DLD1 (cell line): ENCODE measurements around the gene CAB39.

ENCODE experiments used
- in situ Hi-C: cut with HindIII; loops from 2 replicates; pipeline ENCODE4 v1.10.0; 2017; ENCODE audit warnings: low sequenced_read_pairs

CAB39 gene

DNA sequence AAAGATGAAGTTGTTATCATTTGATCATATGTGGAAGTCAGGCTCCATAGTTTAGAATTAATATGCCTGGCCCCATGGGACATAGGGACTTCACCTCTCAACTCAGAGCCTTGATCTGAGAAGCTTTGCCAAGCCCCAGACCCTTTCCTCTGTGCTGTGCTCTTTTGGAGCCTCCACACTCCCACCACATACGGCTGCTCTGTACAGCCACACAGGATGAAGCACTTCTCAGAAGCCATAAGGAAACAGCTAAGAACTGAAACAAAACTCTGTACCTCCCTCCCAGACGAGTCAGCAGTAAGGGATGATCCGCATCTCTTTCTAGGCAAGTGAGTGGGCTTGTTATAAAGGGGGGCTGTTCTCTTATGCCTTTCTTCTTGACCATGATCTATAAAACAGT is 66.5 kb downstream of the CAB39 start:
- in situ Hi-C loops, result no loop called here

DNA sequence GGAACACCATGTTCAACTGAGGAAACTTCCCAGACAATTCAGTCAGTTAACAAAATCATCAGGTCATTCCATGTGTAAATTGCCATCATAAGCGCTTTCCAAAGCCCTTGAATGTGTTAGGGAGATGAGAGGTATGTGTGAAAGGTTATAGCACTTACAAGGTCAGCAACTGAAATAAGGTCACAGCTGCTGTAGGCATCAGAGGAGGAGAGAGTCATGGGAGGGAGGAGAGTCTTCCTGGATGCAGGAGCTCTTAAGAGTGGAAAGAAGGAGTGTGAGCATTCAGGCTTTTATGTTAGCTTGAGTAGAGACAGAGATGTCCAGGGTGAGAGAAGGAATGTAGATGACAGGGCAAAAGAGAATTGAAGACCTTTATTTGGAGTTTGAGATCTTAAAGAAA is 67.0 kb downstream of the CAB39 start:
- in situ Hi-C loops, result no loop called here

DNA sequence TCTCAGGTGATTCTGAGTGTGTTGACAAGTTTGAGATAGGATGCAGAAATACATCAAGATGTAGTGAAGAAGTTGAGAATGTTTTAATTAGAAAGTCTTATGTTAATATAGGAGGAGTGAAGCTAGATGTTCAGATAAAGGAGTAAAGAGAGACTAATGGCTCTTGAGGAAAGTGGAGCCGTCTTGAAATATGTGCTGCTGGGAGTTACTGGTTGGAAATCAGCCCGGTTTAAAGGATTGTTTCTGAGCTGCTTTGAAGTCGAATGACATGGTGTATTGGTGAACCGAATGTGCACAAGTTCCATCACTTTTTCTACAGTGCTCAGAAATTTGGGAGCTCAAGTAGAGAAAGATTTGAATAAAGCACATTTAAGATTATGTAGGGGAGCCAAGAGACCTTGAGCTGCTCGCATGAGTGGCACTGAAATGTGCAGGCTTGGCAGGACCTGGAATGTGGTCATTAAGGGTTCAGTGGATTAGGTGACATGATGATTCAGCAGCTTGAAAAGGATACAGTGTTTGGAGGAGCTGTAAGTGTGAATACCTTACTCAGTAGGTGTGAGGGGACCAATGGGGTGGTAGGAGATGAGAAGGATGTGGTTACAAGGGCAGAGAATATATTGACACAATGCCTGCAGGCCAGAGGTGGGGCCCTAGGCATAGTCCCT is 68.6 kb downstream of the CAB39 start:
- in situ Hi-C loops, result no loop called here

DNA sequence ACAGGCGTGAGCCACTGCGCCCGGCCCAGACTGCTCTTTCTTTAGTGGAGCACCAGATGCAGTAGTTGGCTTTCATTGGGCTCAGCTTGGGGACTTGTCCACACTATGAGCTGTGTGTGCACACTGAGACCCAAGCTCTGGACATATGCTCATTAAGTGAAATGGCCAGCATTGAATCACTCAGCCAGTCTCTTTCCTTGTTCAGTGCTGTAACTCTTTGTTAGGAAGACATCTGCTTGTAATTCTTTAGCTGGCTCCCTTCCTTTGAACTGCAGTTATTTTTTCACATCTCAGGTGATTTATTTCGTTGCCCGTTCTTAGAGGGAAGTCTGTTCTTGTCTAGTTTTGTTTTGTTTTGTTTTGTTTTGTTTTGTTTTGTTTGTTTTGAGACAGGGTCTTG is 70.5 kb downstream of the CAB39 start:
- in situ Hi-C loops, result no loop called here

DNA sequence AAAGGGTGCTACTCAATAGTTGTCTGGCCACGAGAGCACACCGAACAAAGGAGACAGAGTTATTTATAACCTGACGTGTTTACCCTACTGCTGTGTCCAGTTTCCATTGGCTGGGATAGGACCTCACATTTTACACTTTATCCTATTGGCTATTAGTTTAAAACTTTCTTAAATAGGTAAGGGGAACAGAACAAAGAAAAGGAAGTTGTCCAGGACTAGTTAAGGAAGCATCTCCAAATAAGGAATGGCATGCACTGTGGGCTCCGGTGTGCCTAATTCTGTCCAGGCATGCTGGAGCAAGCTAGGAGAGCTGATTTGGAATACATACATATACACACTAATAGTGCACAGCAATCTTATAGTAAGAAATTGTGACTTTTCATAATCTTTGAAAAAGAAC is 72.2 kb downstream of the CAB39 start:
- in situ Hi-C loops, result no loop called here

DNA sequence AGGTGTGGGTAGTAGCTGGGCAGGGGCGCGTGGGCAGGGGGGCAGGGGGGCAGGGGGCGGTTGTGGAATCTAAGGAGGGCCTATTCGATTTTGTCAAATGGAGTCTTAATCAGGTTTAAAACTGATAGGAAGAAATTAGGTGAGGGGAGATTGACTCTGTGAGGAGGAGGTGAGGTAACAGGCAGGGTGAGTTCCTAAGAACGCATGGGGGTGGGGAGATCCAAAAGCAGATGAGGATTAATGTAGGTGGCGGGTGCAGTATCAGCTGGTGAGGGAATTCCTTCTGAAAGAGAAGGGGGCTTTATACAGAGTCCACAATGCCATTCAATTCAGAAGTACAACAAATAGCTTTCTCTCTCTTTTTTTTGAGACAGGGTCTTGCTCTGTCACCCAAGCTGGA is 72.7 kb downstream of the CAB39 start:
- in situ Hi-C loops, result no loop called here

DNA sequence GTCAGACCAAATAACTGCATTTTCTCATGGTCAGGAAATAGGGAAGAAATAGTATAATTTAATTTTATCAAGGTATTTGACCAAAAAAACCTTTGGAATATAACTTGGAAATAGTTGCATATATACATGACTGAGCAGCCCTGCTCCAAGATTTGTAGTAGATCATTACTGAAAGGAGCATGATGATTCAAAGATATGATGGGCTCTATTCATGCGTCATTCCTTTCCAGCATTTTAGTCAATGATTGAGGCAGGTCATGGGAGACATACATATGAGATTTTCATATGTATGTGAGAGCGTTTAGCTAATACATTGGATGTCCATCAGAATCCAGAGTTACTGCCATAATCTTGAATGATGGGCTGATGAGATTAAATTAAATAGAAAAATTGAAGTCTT is 74.5 kb downstream of the CAB39 start:
- in situ Hi-C loops, result no loop called here

DNA sequence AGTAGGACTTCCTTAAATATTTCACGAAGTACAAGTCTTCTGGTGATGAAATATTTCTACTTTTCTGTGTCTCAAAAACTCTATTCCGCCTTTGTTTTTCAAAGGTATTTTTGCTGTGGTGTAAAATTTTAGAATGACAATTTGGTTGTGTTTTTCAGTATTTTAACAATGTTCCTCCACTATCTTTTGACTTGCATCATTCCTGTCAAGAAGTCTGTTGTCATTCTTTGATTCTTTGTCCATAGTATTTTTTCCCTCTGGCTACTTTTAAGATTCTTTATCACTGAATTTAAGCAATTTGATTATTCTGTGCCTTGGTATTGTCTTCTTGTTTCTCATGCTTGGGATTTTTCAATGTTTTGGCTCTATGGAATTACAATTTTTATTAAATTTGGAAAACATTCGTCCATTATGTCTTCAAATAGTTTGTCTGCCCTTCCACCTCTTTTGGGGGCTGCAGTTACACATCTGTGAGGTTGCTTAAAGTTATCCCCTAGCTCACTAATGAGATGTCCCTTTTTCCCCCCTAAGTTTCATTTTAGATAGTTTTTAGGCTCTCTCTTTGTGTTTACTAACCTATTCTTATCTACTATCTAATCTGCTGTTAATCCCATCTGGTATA is 76.0 kb downstream of the CAB39 start:
- in situ Hi-C loops, result no loop called here

DNA sequence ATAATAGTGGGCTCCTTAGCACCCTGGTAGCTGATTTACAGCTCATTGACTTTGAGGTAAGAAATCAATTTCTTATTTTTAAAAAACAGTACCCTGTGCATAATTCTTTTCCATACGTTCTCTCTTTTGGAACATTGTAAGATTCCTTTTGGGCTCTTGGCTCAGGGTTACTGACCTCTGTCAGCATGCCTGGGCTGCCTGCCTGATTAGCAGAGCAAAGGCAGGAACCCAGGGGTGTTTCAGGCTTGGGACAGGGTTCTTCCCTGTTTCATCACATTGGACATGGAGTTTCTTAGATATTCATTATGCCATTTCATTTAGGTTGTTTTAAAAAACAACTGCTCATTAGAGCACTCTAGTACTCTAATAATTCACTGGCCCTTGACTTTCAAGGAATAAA is 78.3 kb downstream of the CAB39 start:
- in situ Hi-C loops, result no loop called here

DNA sequence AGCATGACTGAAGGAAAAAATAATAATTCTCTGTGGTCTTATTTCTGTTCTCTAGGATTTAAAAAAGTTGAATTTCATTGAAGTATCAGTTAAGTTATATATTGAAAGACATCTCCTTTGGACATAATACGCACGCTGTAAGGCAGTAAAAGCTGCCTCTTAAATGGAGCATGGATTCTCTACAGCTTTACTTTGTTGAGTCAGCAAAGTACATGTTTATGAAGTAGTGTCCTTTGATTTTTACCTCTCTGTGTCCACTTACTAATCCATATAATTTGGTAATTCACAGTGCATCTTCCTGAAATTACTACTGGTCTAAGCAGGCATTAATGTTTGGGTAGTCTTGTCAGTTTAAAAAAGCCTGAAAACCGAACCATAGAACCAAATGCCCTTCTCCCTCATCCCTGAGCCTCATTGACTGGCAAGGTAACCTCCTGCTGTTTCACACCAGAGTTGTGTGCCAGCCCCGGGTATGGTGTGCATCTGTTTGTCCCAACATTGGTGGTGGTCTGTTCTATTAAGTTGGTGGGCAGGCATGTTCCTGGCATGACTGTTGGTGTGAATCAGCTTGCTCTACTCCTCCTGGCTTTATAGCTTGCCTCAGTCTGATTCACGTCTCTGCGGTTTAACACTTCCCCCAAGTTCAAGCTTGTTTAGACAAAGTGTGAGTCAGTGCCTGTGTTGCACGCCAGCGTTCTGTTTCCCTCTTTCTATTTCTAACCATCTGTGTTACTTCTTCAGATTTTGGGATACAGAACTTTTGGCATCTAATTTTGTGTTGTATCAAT is 81.1 kb downstream of the CAB39 start:
- in situ Hi-C loops, result no loop called here

DNA sequence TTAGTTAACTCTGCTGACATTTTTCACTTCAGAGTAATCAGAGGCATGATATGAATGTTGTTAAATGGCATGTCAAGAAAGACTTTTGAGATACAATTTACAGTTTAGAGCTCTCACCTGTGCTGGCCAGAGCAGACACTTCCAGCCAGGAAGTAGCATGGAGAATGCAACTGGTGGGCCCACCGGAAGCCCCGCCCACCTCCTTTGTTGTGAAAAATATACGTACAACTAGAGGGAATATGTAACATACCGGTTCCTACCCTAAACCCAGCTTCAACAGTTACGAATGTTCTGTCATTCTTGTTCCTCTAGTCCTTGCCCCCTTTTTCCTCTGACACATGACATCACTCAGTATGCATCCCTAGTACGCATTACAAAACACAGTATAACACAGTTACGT is 81.9 kb downstream of the CAB39 start:
- in situ Hi-C loops, result no loop called here

DNA sequence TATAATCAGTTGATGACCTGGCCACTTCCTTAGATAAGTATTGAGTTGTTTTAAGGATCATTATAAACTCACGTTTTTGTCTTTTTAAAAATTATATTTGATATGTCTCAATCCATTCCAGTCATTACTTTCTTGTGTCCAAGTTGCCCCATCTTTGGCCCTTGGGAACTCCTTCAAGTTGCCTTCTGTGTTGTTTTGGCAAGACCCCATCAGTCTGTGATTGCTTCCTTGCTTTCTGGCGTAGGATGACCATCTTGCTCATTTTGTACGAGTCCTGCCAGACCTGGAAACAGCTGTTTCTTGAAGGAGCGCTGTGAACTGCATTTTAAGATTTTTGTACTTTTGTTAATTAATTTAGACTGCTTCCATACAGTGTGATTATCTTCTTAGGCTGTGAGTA is 83.2 kb downstream of the CAB39 start:
- in situ Hi-C loops, result no loop called here

DNA sequence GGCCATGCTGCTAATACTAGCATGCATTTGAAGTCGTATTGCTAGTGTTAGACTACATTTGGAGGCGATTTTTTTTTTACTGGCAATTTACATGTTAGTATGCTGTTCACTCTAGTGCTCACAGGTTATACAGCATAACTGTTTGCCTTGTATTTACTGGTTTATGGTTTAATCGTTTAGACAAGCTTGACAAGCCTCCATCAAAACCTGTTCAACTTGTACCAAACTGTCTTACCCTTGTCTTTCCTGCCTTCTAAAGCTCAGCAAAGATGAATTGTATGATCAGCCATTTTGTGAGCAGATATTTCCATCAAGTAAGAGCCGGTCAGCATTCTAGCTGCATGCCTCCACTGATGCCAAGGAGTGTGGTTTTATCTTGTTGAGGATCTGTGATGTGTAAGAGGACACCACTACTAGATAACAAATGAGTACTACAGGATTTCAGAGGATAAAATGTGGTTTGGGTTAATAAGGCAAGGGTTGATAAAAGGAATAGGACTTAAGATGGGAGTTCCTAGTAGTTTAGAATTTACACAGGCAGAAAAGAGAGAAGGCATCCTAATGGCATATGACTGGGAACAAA is 83.7 kb downstream of the CAB39 start:
- in situ Hi-C loops, result no loop called here

DNA sequence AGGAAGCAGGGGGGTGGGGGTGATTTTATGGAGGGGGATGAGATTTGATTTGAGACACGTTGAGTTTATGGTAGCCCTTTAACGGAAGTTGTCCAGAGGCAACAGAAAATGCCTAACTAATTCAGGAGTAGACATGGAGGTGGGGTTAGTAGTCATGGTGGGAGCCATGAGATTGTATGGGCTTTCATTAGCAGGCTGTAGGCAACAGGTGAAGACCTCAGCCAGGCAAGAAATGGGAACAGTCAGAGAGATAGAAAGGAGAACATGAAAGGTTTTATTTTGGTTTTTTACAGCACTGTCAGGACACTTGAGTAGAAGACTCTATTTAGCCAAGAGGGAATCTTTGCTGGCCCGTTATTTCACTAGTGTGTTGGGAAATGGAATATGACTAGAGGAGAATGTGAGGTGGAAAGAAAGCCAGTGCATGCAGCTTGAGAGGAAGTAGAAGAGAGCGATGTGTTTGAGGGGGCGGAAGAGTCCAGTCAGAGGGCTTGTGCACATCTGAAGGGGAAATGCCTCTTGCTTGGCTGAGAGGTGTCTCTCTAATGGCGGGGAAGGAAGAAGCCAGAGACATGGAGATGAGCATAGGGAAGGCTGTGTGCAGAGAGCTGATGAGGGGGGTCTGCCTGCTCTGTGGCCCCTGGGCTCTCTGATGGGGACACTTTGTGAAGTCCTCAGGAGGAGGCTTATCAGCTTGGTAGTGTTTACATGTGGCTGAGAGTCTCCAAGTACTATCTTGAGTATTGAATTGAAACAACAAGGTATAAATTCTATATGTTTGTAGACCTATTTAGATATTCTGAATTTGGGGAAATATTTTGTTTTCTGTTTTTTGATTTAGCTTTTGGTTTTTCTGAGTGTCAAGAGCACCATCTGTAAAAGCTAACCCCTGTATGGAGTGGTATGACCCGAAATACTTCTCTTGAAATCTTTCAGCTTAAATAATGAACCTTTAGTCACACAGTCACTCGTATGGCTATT is 85.2 kb downstream of the CAB39 start:
- in situ Hi-C loops, result no loop called here

DNA sequence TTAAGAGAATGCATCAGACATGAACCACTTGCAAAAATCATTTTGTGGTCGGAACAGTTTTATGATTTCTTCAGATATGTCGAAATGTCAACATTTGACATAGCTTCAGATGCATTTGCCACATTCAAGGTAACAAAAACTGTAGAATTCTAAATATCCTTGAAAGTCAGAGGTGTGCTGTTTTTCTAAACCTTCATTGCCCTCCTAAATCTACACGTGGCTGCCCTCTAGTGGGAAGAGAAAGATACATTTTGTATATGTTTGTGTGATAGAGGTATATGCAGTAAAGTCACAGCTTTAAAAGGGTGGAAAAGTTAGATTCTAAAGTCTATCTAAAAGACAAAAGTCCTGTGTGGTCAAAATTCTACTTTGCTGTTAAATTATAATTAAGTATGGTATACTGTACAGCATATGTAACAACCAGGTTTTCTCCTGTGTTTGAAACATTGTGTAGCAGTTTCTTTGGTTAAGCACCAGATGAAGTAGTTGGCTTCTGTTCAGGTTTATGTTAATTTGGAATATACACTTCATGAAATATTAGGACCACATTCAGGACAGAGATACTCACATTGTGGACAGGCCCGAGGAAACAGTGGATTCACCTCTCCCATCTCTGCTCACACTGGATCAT is 86.2 kb downstream of the CAB39 start:
- in situ Hi-C loops, result no loop called here

DNA sequence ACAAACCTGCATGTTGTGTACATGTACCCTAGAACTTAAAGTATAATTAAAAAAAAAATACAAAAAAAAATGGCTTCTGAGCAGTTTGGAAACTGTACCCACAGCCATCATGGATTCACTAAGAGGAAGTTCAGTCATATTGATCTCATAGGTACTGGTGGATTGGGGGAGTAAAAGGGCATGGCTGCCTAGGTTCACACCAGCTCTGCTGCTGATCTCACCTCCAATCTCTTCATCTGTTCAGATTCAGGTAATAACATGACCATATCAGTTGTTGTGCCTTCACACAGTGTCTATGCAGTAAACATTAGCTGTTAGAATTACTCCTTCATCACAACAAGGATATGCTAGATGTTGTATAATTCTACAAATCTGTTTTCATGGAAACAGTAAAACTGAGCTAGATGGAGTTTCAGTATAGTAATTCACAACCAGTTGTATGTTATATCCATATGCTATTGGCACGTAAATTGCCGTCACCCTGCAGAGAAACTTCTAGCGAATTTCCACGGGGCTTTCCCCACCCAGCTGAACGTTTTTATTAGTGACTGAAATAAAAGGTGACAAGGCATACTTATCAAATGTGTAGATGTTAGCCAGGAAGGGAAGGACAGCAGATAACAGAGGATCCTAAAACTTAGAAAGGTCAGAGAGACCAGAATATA is 92.8 kb downstream of the CAB39 start:
- in situ Hi-C loops, result no loop called here

DNA sequence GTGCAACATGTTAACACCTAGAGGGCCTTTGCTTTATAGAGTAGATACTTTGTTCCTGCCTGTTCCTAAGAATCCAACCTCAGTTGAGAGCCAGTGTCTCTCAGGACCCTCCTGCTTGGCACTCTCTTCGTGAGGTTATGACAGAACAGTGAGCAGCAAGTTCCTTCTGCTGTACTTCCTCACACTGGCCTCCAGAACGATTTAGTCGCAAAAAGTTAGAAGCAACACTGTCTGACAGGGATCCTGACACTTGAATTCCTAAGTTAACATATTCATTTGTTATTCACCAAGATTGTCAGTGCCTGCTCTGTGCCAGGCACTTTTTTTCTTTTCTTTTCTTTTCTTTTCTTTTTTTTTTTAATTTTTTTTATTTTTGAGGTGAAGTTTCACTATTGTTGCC is 95.1 kb downstream of the CAB39 start:
- in situ Hi-C loops, result no loop called here

DNA sequence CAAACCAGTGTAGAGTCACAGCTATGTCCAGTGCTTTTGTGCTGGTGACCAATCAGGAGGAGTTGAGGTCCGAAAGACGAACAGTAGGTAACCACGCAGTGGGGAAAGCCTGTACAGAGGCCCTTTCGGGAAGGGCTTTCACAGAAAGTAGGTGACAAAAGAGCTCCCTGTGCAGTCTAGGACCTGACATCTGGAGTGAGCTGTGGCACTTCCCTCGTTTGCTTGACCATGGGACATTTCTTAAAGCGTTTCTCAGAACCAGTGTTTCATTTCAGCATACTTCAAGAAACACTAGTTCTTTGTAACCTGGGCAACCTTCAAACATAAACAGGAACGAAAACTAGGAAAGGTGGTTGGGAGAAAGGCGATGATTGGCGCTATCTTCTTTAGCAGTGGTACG is 96.4 kb downstream of the CAB39 start:
- in situ Hi-C loops, result no loop called here

DNA sequence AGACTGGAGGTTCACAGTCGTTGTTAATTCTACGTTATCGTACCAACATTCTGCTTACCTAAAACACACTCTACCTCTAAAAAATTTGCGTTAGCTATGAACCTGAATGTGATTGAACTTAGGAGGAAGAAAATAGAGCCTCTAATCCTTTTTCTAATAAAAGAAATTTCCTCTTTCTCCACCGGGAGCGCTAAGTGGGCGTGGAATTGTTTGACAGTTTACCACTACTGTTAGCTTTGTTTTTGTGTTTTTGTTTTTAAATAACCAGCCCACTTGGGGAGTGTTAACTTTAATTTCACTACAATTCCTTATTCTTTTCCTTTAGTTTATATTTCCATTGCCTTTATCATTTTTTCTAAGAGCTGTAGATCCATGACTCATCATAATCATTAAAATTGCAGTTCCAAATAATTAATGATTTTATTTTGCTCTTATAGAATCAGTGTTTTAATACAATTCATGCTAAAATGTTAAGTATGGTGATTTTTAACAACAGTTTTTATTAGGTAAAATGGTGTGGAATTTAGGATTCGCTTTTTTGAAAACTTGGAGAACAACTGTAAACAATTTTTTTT is 97.1 kb downstream of the CAB39 start:
- in situ Hi-C loops, result no loop called here
